NCI-H510A (cell line): ENCODE measurements around the gene DMBT1.

Experiments used
- DNase-seq: peaks from one replicate; lab custom pipeline; 2025; lab: John Stamatoyannopoulos, UW

DMBT1 gene

DNA sequence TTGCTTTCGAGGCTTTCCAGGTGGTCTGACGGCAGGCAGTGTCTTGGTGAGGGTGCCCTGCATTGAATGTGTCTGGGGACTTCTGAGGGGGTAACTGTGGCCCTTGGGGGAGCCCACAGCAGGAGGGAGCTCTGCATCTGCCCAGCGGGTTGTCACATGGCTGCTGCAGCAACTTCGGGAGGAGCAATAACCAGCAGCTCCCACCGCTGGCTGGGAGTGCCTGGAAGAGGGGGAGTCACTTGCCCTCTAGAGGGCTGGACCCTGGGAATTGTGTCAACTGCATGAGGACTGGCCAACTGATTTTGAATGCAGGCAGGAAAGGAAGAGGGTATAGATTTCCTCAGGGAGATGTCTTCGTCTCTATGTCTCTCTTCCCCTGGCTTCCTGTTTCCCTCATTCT lies 112.7 kb downstream of the DMBT1 start:
- DNase-seq: no peak

DNA sequence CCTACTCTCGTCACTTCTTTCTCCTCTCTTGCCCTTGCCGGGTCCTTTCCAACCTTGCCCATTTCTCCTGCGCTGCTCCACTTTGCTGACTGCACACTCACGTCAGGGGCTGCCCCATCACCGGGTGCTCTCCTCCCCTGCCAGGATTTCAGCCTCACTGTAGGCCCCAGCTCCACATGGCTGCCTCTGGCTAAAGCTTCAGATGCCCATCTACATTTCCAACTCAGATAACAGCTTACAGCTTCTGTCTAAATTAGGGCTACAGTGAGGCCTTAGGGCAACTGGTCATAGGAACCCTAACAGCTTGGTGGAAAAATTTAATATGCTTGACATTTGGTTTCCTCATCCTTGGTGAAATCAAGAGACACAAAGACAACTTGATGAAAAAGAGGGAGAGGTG lies 113.2 kb downstream of the DMBT1 start:
- DNase-seq: no peak

DNA sequence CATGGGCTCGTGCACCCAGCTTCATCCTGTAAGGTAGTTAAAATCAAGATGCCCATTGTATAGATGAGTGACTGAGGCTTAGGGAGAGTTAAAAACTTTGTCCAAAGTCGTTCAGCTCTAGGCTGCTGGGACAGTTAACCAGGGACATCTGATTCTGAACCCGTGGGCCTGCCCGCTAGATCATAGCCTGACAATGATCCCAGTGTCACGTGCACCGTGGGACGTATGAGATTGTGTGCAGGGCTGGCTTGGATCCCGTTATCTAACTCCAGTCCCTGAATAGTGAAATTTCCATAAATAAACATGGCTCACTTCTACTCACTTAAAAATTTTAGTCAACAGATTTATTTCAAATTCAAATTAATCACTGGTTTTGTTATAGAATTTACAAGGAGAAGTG lies 114.2 kb downstream of the DMBT1 start:
- DNase-seq: no peak

DNA sequence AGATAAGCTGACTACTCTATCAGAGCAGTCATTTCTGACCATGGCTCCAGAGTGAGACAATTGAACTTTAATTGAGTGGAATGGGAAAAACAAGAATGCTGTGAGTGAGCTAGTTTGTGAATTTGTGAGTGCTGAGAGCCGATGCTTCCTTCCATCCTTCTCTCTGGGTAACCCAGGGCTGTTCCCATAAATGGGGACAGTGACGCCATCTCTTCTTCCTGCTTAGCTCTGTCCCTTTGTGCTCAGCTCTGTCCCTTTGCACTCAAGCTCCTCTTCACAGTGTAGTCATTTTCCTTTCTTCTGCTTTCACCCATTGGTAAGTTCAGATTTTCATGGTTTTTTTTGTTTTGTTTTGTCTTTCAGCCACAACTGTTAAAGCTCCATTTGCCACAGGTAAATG lies 114.7 kb downstream of the DMBT1 start:
- DNase-seq: no peak

DNA sequence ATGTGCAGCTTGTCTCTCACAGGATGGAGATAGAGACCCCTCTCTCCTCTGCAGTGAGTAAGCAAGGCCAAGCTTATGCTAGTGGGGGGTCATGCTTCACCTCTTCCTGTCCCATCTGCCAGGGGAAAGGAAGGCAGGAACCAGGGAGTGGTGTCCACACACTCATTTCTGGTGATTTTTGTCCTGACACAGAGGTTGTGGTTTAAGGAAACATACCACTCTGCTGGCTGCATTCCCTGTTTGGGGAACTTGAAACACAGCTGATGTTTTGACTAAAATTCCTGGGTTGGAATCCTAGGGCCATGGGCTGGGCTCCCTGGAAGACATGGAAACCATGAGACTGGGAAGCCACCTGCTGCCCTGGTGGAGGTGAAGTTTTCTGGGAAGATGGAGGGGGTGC lies 117.7 kb downstream of the DMBT1 start:
- no peak for DNase-seq

DNA sequence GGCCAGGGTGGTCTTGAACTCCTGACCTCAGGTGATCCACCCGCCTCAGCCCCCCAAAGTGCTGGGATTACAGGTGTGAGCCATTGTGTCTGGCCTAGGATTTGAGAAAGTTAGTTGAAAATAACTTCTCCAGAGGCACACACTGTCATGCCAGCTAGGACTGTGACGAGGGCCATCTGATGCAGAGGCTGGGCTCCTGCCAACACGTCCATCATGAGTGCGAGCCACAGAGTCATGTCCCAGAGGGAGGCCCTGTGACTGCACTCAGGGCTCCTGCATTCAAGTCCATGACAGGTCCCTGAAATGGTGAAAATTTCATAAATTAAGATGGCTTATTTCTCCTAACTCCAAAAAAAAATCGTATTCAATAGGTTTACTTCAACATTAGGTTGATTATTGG lies 122.0 kb downstream of the DMBT1 start:
- no peak for DNase-seq

DNA sequence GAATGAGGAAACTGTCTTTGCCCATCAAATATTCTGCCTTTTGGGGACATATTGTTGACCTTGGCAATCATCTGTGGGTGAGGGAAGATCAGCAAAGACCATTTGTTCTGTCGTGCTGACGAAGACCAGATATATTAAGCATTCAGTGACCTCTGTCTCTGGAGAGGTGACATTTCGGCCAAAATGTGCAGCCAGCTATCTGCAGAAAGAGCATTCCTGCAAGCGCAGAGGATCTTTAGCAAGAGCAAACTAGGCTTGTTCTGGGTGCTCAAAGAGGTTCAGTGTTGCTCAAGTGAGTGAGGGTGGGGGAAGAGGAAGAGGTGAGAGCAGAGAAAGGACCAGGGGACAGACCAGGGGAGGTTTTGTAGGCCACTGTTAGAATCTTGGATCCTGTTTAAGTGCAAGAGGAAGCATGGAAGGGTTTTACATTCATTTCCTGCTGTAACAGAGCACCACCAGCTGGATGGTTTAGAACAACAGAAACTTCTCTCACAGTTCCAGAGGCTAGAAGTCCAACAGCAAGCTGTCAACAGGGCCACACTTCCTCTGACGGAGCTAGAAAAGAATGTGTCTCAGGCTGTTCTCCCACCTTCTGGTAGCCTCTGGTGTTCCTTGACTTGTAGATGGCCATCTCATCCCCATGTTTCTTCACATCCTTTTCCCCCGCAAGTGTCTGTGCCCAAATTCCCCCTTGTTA lies 127.9 kb downstream of the DMBT1 start:
- DNase-seq: no peak

DNA sequence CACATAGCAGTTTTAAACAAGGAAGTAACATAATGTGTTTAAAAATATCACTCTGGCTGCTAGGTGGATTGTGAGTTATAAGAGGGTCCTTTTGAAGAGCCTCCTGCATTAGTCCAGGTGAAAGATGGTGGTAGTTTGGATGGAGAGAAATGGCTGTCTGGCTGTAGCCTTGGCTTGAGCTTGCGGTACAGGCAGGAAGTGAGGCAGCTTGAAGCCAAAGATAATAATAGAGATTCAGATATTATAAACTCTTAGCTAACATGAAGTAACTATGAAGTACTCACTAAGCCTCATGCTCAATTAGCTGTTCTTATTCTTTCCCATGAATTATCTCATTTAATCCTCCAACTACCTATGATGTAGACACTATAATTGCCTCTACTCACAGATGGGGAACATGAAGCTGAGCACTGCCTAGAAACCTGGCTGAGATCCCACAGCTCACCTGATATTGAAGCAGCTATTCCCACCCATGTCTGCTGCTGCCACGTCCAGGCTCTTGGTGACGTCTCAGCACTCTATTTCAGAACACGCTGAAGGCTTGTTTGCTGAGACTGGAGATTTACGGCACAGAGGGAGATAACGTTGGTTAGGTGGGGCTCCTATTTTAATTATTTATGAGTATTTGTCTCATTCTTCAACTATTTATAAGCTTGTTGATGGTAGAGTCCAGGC lies 128.7 kb downstream of the DMBT1 start:
- DNase-seq: no peak

DNA sequence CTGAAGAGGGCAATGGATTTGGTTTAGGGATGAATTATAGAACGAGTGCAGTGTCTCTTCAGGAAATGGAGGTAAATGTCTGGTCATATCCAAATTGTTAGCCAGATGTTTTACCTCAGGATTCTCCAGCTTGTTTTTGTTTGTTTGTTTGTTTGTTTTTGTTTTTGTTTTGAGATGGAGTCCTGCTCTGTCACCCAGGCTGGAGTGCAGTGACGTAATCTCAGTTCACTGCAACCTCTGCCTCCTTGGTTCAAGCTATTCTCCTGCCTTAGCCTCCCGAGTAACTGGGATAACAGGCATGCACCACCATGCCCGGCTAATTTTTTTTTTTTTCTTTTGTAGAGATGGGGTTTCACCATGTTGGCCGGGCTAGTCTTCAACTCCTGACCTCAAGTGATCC lies 132.2 kb downstream of the DMBT1 start:
- no peak for DNase-seq
